NB4 (cell line): ENCODE data around the gene RBMS3.

Experiments
- DNase-seq: peaks from one replicate; pipeline ENCODE4 v3.0.0; 2010; ENCODE audit warnings: low read depth
- H3K4me3 ChIP-seq: one replicate; pipeline ENCODE4 v1.5.1; 2011; ENCODE audit warnings: mild to moderate bottlenecking, low read depth, low read length, moderate library complexity
- CTCF ChIP-seq: IDR thresholded peaks from one replicate; pipeline ENCODE4 v1.5.1; 2012; ENCODE audit warnings: low read depth, low read length
- MAX ChIP-seq: IDR thresholded peaks from 2 replicates; pipeline ENCODE4 v1.6.1; 2011; ENCODE audit warnings: low read depth, low read length
- MYC ChIP-seq: IDR thresholded peaks from 2 replicates; pipeline ENCODE4 v1.6.1; 2011; ENCODE audit warnings: low read depth, low read length
- POLR2A ChIP-seq: IDR thresholded peaks from 2 replicates; pipeline ENCODE4 v1.6.1; 2011; ENCODE audit warnings: mild to moderate bottlenecking; ENCODE audit not compliant: insufficient read length; ENCODE audit errors: extremely low read depth

The RBMS3 gene

GRCh38 chr3:29759411-29760225 is 478.7 kb downstream of the RBMS3 start:
- TF ChIP-seq CTCF (no peak), MAX (no peak), POLR2A (no peak), MYC (no peak)
- no peak for DNase-seq
- no peak overlapping the region for H3K4me3 ChIP-seq

GRCh38 chr3:29760226-29760685 is 479.4 kb downstream of the RBMS3 start:
- DNase-seq, result no peak
- no peak for TF ChIP-seq CTCF
- no peak for TF ChIP-seq POLR2A
- TF ChIP-seq MYC, result no peak
- no peak for TF ChIP-seq MAX
- no peak overlapping the region for H3K4me3 ChIP-seq

- TF ChIP-seq MAX (no peak), POLR2A (no peak), CTCF (no peak), MYC (no peak)
- H3K4me3 ChIP-seq, result no peak overlapping the region
- DNase-seq, result no peak
These were observed 480.6 kb downstream of the RBMS3 start for GRCh38 chr3:29761517-29761916.

GRCh38 chr3:29763115-29763514 is 482.2 kb downstream of the RBMS3 start:
- no peak overlapping the region for H3K4me3 ChIP-seq
- no peak for DNase-seq
- no peak for TF ChIP-seq CTCF
- no peak for TF ChIP-seq POLR2A
- no peak for TF ChIP-seq MYC
- no peak for TF ChIP-seq MAX

- H3K4me3 ChIP-seq, result no peak overlapping the region
- DNase-seq, result no peak
- TF ChIP-seq CTCF, result no peak
- no peak for TF ChIP-seq MYC
- no peak for TF ChIP-seq POLR2A
- TF ChIP-seq MAX, result no peak
These were observed 483.2 kb downstream of the RBMS3 start for GRCh38 chr3:29764041-29764440.
